Fibroblast of mammary gland (primary cell): ENCODE measurements around the gene ULBP3.

Experiments
- DNase-seq: peaks from one replicate; pipeline ENCODE4 v3.0.0-alpha.2; 2010; ENCODE audit warnings: low read depth
- H3K4me3 ChIP-seq: 2 replicates; pipeline ENCODE4 v1.5.1; 2011; ENCODE audit warnings: low read depth, mild to moderate bottlenecking, low read length, moderate library complexity; ENCODE audit not compliant: control insufficient read depth
- CTCF ChIP-seq: conservative IDR thresholded peaks from 2 replicates; pipeline ENCODE4 v1.5.1; 2011; ENCODE audit warnings: low read depth, low read length, inconsistent platforms; ENCODE audit not compliant: control insufficient read depth, insufficient read depth

Gene ULBP3

GRCh38 chr6:150057501-150057951, 11.4 kb downstream of the ULBP3 start:
- no peak for TF ChIP-seq CTCF
- no peak overlapping the region for H3K4me3 ChIP-seq
- DNase-seq: no peak

GRCh38 chr6:150056916-150057315, 12.0 kb downstream of the ULBP3 start:
- no peak for TF ChIP-seq CTCF
- H3K4me3 ChIP-seq: no peak overlapping the region
- DNase-seq: no peak

GRCh38 chr6:150056156-150056555, 12.8 kb downstream of the ULBP3 start:
- no peak for DNase-seq
- TF ChIP-seq CTCF: no peak
- no peak overlapping the region for H3K4me3 ChIP-seq

GRCh38 chr6:150055131-150055530, 13.8 kb downstream of the ULBP3 start:
- DNase-seq: no peak
- no peak for TF ChIP-seq CTCF
- H3K4me3 ChIP-seq: no peak overlapping the region

- H3K4me3 ChIP-seq: no peak overlapping the region
- no peak for DNase-seq
- no peak for TF ChIP-seq CTCF
These were observed 15.5 kb downstream of the ULBP3 start for GRCh38 chr6:150053450-150053849.

- no peak overlapping the region for H3K4me3 ChIP-seq
- DNase-seq: no peak
- no peak for TF ChIP-seq CTCF
These were observed 18.1 kb downstream of the ULBP3 start for GRCh38 chr6:150050846-150051245.

GRCh38 chr6:150048099-150048498, 20.8 kb downstream of the ULBP3 start:
- H3K4me3 ChIP-seq: no peak overlapping the region
- no peak for DNase-seq
- no peak for TF ChIP-seq CTCF
